BE2C (cell line): Measurements from ENCODE around the gene SERPINA5.

ENCODE experiments used
- DNase-seq: peaks from one replicate; pipeline ENCODE4 v3.0.0-alpha.2; 2020
- H3K27me3 ChIP-seq: fragments of 250-450 bp; sonication (Bioruptor Pico); 2 replicates; pipeline ENCODE4 v1.5.1; 2020; ENCODE audit warnings: mild to moderate bottlenecking
- H3K36me3 ChIP-seq: fragments of 250-450 bp; sonication (Bioruptor Pico); 2 replicates; pipeline ENCODE4 v1.5.1; 2020; ENCODE audit warnings: mild to moderate bottlenecking
- H3K4me1 ChIP-seq: fragments of 250-450 bp; sonication (Bioruptor Pico); 2 replicates; pipeline ENCODE4 v1.5.1; 2020
- H3K4me3 ChIP-seq: 2 replicates; pipeline ENCODE4 v1.5.1; 2011; ENCODE audit warnings: low read depth, low read length
- H3K9me3 ChIP-seq: fragments of 250-450 bp; sonication (Bioruptor Pico); 2 replicates; pipeline ENCODE4 v1.5.1; 2020
- TF ChIP-seq, protein P1 (sequence below): IDR thresholded peaks from 2 replicates; pipeline ENCODE4 v1.5.1; 2012; ENCODE audit warnings: mild to moderate bottlenecking, low read depth, low read length

Gene SERPINA5

DNA sequence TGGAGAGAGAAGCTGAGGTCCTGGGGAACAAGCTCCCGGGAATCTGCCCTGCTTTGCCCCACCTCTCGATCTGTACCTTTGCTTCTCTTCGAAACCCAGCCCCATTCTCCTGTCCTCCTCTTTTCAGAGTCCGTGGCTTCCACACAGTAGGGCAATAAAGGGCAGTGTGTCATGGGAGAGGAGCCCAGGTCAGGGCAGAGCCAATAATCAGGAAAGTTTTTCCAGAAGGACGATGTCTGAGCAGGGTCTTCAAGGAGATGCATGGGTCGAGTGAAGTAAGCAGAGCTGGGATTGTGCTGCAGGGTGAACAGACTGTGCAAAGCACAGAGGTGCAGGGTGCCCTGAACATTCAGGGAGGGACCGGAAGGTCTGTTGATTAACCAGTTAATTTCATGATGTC lies 42.0 kb upstream of the SERPINA5 start:
- TF ChIP-seq, protein P1, sequence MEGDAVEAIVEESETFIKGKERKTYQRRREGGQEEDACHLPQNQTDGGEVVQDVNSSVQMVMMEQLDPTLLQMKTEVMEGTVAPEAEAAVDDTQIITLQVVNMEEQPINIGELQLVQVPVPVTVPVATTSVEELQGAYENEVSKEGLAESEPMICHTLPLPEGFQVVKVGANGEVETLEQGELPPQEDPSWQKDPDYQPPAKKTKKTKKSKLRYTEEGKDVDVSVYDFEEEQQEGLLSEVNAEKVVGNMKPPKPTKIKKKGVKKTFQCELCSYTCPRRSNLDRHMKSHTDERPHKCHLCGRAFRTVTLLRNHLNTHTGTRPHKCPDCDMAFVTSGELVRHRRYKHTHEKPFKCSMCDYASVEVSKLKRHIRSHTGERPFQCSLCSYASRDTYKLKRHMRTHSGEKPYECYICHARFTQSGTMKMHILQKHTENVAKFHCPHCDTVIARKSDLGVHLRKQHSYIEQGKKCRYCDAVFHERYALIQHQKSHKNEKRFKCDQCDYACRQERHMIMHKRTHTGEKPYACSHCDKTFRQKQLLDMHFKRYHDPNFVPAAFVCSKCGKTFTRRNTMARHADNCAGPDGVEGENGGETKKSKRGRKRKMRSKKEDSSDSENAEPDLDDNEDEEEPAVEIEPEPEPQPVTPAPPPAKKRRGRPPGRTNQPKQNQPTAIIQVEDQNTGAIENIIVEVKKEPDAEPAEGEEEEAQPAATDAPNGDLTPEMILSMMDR = no peak
- no peak for DNase-seq
- no peaks in the 10 kb centered on the region for H3K36me3 ChIP-seq
- no peaks in the 10 kb centered on the region for H3K4me1 ChIP-seq
- H3K4me3 ChIP-seq = no peak overlapping the region
- no peaks in the 10 kb centered on the region for H3K9me3 ChIP-seq
- H3K27me3 ChIP-seq = no peaks in the 10 kb centered on the region

GRCh38 chr14:94540031-94540794 lies 41.0 kb upstream of the SERPINA5 start:
- Histone ChIP-seq H3K4me1 (no peaks in the 10 kb centered on the region), H3K4me3 (no peak overlapping the region), H3K36me3 (no peaks in the 10 kb centered on the region), H3K9me3 (no peaks in the 10 kb centered on the region), H3K27me3 (no peaks in the 10 kb centered on the region)
- no peak for DNase-seq
- TF ChIP-seq, protein P1 = no peak

- Histone ChIP-seq H3K36me3 (no peaks in the 10 kb centered on the region), H3K4me1 (no peaks in the 10 kb centered on the region), H3K27me3 (no peaks in the 10 kb centered on the region), H3K9me3 (no peaks in the 10 kb centered on the region), H3K4me3 (no peak overlapping the region)
- TF ChIP-seq, protein P1 = no peak
- DNase-seq = no peak
Measured at GRCh38 chr14:94541234-94541975, 39.8 kb upstream of the SERPINA5 start.

DNA sequence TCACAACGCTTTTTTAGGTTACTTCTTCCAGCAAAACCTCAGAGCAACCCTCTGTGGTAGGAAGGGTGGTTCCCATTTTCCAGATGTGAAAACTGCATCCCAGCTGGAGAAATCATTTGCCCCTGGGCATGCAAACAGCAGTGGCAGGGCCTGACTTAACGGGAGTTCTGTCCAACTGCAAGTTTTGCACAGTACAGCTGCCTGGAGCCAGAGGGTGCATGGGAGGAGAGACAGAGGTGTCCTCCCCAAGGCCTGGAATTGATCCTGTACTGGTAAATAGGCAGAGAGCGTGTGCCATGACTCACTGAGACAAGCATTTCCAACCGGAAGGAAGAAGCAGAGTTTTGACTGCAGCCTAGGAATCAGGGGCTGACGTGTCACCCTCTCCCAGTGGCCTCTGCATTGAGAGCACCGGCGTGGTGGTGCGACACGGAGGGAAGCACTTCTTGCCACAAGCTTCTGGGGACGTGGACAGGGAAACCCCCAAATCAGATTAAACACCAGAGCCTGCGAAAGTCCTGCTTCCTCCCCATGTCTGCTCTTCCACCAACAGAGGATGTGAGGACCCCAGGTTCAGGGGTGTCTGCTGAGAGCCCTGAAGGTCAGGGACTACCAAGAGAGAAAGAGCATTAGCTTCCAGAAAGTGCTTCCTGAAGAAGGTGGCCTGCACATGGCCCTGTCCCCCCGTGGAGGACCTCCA lies 39.0 kb upstream of the SERPINA5 start:
- H3K4me1 ChIP-seq = no peaks in the 10 kb centered on the region
- no peaks in the 10 kb centered on the region for H3K36me3 ChIP-seq
- DNase-seq = no peak
- TF ChIP-seq, protein P1 = no peak
- no peaks in the 10 kb centered on the region for H3K27me3 ChIP-seq
- H3K4me3 ChIP-seq = no peak overlapping the region
- H3K9me3 ChIP-seq = no peaks in the 10 kb centered on the region

- TF ChIP-seq, protein P1 = no peak
- H3K36me3 ChIP-seq = no peaks in the 10 kb centered on the region
- H3K4me1 ChIP-seq = no peaks in the 10 kb centered on the region
- H3K4me3 ChIP-seq = no peak overlapping the region
- DNase-seq = no peak
- no peaks in the 10 kb centered on the region for H3K27me3 ChIP-seq
- H3K9me3 ChIP-seq = no peaks in the 10 kb centered on the region
Measured at GRCh38 chr14:94542811-94543440, 38.3 kb upstream of the SERPINA5 start.
